H1 (cell line): ENCODE results near the gene APOL5.

Experiments
- CTCF ChIP-seq, 3 experiments: IDR thresholded peaks; 1 replicate in 2 of 3; 2 replicates in 1 of 3; pipeline versions ENCODE4 v1.5.1 to v1.6.1; 2011; ENCODE audit warnings: low read length in 3 of 3, mild to moderate bottlenecking in 3 of 3, inconsistent platforms in 2 of 3, low read depth in 1 of 3, moderate library complexity in 1 of 3; ENCODE audit not compliant: insufficient read depth in 1 of 3; ENCODE audit errors: control extremely low read depth in 1 of 3
- EGR1 ChIP-seq: IDR thresholded peaks from 2 replicates; pipeline ENCODE4 v1.6.1; 2011; ENCODE audit warnings: low read depth, low read length, borderline replicate concordance
- EZH2 ChIP-seq: fragments of 200-600 bp; sonication (generic); IDR thresholded peaks from 2 replicates; pipeline ENCODE4 v1.7.1; 2012; ENCODE audit warnings: low read depth, mild to moderate bottlenecking, moderate library complexity, low read length, inconsistent platforms; ENCODE audit not compliant: severe bottlenecking
- MAFK ChIP-seq: IDR thresholded peaks from 2 replicates; pipeline ENCODE4 v1.6.1; 2012; ENCODE audit warnings: low read depth, mild to moderate bottlenecking, improper control_type of control experiment, low read length
- POLR2AphosphoS5 ChIP-seq: IDR thresholded peaks from 2 replicates; pipeline ENCODE4 v1.6.1; 2011; ENCODE audit warnings: low read depth, low read length
- RAD21 ChIP-seq, 2 experiments: IDR thresholded peaks in 1 of 2; conservative IDR thresholded peaks in 1 of 2; 2 replicates each; pipeline ENCODE4 v1.6.1; 2011; ENCODE audit warnings: low read depth in 2 of 2, low read length in 2 of 2, improper control_type of control experiment in 1 of 2, inconsistent platforms in 1 of 2, mild to moderate bottlenecking in 1 of 2, moderate library complexity in 1 of 2
- SP1 ChIP-seq: IDR thresholded peaks from 2 replicates; pipeline ENCODE4 v1.6.1; 2011; ENCODE audit warnings: low read depth, low read length
- SUZ12 ChIP-seq: fragments of 200-600 bp; sonication (generic); IDR thresholded peaks from 2 replicates; pipeline ENCODE4 v1.6.1; 2012; ENCODE audit warnings: mild to moderate bottlenecking, inconsistent platforms, low read length, moderate library complexity, mixed read lengths
- TAF1 ChIP-seq: IDR thresholded peaks from 2 replicates; pipeline ENCODE4 v1.6.1; 2011; ENCODE audit warnings: mild to moderate bottlenecking, low read depth, low read length
- ZNF274 ChIP-seq: IDR thresholded peaks from 2 replicates; pipeline ENCODE4 v1.7.0; 2012; ENCODE audit warnings: low read length, borderline replicate concordance; ENCODE audit errors: extremely low read depth
- TF ChIP-seq, protein P1 (sequence below): IDR thresholded peaks from 2 replicates; pipeline ENCODE4 v1.6.1; 2011; ENCODE audit warnings: low read length, improper control_type of control experiment
- TF ChIP-seq, protein P2 (sequence below): IDR thresholded peaks from 2 replicates; pipeline ENCODE4 v1.6.1; 2011; ENCODE audit warnings: low read depth, mild to moderate bottlenecking, low read length; ENCODE audit not compliant: insufficient read depth

GRCh38 chr22:35740616-35741015, 22.9 kb downstream of the APOL5 start:
- TF ChIP-seq SP1, result no peak
- no peak for TF ChIP-seq ZNF274
- TF ChIP-seq EGR1, result no peak
- TF ChIP-seq EZH2, result no peak
- TF ChIP-seq TAF1, result no peak
- no peak for TF ChIP-seq MAFK
- TF ChIP-seq POLR2AphosphoS5, result no peak
- TF ChIP-seq CTCF (IDR thresholded peaks at IDR 0.05; ENCODE audit: control extremely low read depth in 1 of 3, insufficient read depth in 1 of 3, low read depth in 1 of 3, low read length in 3 of 3), result no peak
- TF ChIP-seq, protein P1, sequence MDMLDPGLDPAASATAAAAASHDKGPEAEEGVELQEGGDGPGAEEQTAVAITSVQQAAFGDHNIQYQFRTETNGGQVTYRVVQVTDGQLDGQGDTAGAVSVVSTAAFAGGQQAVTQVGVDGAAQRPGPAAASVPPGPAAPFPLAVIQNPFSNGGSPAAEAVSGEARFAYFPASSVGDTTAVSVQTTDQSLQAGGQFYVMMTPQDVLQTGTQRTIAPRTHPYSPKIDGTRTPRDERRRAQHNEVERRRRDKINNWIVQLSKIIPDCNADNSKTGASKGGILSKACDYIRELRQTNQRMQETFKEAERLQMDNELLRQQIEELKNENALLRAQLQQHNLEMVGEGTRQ, result no peak
- TF ChIP-seq SUZ12, result no peak
- TF ChIP-seq, protein P2, sequence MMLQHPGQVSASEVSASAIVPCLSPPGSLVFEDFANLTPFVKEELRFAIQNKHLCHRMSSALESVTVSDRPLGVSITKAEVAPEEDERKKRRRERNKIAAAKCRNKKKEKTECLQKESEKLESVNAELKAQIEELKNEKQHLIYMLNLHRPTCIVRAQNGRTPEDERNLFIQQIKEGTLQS, result no peak
- no peak for TF ChIP-seq RAD21 (IDR thresholded peaks at IDR 0.05 in 1 of 2, conservative IDR thresholded peaks at IDR 0.05 in 1 of 2; ENCODE audit: low read depth in 2 of 2, low read length in 2 of 2)
